PFSK-1 (cell line): Measurements from ENCODE around the gene TMED4.
A peak's percentile ranks its signal among the peaks of the same experiment; 100 is the strongest.

Source experiments
- FOXP2 ChIP-seq: optimal IDR thresholded peaks from 2 replicates; pipeline ENCODE3; 2011; ENCODE audit warnings: borderline replicate concordance, control low read depth, inconsistent platforms; ENCODE audit not compliant: insufficient read depth; ENCODE audit errors: extremely low read length, extremely low read depth
- POLR2AphosphoS5 ChIP-seq: IDR thresholded peaks from 2 replicates; pipeline ENCODE4 v1.6.1; 2012; ENCODE audit warnings: low read depth, mild to moderate bottlenecking, control low read depth, low read length, moderate library complexity
- REST ChIP-seq, 2 experiments: IDR thresholded peaks; 2 replicates each; pipeline versions ENCODE4 v1.6.1 to v1.8.0; 2011 to 2012; ENCODE audit warnings: low read depth in 2 of 2, low read length in 2 of 2, control low read depth in 1 of 2, inconsistent platforms in 1 of 2, mild to moderate bottlenecking in 1 of 2, moderate library complexity in 1 of 2; ENCODE audit not compliant: insufficient read depth in 1 of 2
- SIN3A ChIP-seq: IDR thresholded peaks from 2 replicates; pipeline ENCODE4 v1.6.1; 2012; ENCODE audit warnings: mild to moderate bottlenecking, low read length, moderate library complexity, borderline replicate concordance; ENCODE audit not compliant: insufficient read depth
- TAF1 ChIP-seq: IDR thresholded peaks from 2 replicates; pipeline ENCODE4 v1.6.1; 2012; ENCODE audit warnings: low read length, control low read depth, borderline replicate concordance; ENCODE audit not compliant: insufficient read depth

TMED4 gene

GRCh38 chr7:44567884-44568283, 14.1 kb downstream of the TMED4 start:
- TF ChIP-seq POLR2AphosphoS5 = 0 out of 2 replicates have a peak, but pooled peaks have one; percentile 14
- TF ChIP-seq SIN3A = no peak

GRCh38 chr7:44566680-44567079, 15.4 kb downstream of the TMED4 start:
- TF ChIP-seq TAF1 = no peak
- no peak for TF ChIP-seq FOXP2
- TF ChIP-seq SIN3A = no peak
- TF ChIP-seq POLR2AphosphoS5 = no peak
- TF ChIP-seq REST (IDR thresholded peaks at IDR 0.05; ENCODE audit: insufficient read depth in 1 of 2, low read depth in 2 of 2, low read length in 2 of 2) = no peak

GRCh38 chr7:44565795-44566559, 16.1 kb downstream of the TMED4 start:
- TF ChIP-seq REST (IDR thresholded peaks at IDR 0.05; ENCODE audit: insufficient read depth in 1 of 2, low read depth in 2 of 2, low read length in 2 of 2) (no peak), POLR2AphosphoS5 (no peak), SIN3A (no peak)

- TF ChIP-seq TAF1 (no peak), SIN3A (no peak), POLR2AphosphoS5 (no peak; the same call in 1 of the 2 replicates), REST (IDR thresholded peaks at IDR 0.05; ENCODE audit: insufficient read depth in 1 of 2, low read depth in 2 of 2, low read length in 2 of 2) (no peak), FOXP2 (no peak)
These were observed 16.8 kb downstream of the TMED4 start for GRCh38 chr7:44565097-44565794.

- TF ChIP-seq TAF1 = no peak
- no peak; the same call in 1 of the 2 replicates for TF ChIP-seq POLR2AphosphoS5
- no peak for TF ChIP-seq SIN3A
- TF ChIP-seq REST (IDR thresholded peaks at IDR 0.05; ENCODE audit: insufficient read depth in 1 of 2, low read depth in 2 of 2, low read length in 2 of 2) = no peak
- TF ChIP-seq FOXP2 = no peak
These were observed 17.4 kb downstream of the TMED4 start for GRCh38 chr7:44564606-44565005.
